ENCODE results near the gene SLC30A2.
A peak's percentile ranks its signal among the peaks of the same experiment; 100 is the strongest.

The SLC30A2 gene

DNA sequence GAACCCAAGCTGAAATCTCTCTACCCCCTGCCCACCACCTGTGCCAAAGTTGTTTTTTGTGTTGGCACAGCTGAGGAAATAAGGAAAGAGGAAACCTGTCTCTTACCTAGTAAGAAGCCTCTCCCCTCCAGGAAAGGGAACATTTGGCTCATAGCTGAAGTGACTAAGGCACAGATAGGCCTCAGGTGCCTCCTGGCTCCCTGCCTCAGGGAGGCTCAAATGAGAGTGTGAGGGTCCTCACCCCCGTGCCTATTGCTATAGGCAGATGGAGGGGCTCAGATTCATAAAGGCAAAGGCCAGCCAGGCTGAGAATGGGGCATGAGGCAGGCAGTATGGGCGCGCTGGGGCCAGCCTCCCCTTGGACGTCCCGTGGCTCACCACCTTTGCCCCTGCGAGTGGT lies 7.4 kb downstream of the SLC30A2 start:
- DNase-seq = no peak

DNA sequence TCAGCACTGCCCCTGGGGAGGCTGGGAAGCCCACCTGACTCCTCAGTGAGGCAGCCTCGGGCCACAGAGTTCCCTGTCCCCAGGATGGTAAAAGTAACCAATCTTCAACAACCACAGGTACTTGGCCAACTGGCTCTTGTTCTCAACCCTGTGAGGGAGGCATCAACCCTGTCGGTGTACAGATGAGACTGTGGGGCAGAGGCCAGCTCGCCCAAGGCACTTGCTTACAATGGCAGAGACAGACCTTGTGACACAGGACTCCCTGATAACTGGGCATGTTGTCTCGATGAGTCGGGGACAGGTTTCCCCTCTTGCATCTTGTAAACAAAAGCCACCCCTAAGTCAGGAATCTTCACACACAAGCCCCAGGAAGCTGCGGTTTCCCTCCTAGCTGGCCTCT lies 8.0 kb downstream of the SLC30A2 start:
- DNase-seq = no peak

DNA sequence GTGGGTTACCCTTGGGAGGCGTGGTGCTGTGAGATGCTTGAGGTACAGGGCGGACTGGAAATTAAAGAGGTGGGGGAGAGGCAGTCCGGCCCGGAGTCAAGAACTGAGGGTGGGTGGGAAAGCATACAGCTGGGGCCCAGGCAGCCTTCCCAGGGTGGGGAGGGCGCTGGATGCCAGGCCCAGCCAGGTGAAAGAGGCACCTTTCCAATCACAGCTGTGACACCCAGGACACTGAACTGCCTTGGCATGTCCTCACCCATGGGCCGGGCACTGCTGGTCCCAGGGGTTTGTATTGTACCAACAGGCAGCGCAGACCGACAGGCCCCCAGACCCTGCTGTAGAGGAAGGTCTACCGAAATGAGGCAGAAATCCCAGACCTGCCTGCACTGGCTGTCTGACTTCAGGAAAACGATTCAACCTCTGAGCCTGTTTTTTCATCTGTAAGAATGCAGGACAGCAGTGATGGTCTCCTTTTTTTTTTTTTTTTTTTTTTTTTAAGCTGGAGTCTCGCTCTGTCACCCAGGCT lies 9.1 kb downstream of the SLC30A2 start:
- no peak for DNase-seq

DNA sequence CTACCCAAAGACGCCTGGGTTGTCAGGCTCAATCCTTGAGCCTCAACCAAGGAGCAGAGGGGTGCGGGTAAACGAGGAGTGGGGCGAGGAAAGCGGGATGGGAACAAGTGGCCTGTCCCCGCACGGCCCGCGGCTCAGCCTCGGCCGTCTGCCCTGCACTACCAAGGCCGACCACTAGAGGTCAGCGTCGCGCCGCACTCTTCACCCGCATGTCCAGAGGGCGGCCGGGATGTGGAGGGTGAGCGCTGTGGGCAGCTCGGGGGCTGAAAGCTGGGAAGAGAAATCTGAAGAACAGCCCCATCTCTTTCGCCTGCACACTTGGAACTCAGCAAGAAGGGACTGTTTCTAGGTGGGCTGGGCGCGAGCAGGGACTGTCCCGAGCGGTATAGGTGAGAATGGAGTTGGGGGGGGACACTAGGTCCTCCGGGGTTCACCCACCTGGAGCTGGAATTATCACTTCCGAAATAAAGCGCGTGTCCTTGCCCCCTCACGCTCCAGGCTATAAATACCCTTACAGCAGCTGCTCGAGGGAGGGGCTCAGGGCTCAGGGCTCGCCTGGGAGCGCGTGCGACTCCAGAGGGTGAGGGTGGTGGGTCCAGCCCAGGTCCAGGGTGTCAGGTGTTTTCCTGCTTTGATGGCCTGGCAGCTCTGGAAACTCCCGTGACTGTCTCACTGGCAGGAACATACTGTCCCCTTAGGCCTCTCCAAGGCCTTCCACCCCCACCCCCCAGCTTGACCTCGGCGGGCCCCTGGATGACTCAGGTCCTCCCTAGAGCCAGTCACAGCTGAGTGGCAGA lies 9.8 kb downstream of the SLC30A2 start:
- peak; percentile 66 for DNase-seq

DNA sequence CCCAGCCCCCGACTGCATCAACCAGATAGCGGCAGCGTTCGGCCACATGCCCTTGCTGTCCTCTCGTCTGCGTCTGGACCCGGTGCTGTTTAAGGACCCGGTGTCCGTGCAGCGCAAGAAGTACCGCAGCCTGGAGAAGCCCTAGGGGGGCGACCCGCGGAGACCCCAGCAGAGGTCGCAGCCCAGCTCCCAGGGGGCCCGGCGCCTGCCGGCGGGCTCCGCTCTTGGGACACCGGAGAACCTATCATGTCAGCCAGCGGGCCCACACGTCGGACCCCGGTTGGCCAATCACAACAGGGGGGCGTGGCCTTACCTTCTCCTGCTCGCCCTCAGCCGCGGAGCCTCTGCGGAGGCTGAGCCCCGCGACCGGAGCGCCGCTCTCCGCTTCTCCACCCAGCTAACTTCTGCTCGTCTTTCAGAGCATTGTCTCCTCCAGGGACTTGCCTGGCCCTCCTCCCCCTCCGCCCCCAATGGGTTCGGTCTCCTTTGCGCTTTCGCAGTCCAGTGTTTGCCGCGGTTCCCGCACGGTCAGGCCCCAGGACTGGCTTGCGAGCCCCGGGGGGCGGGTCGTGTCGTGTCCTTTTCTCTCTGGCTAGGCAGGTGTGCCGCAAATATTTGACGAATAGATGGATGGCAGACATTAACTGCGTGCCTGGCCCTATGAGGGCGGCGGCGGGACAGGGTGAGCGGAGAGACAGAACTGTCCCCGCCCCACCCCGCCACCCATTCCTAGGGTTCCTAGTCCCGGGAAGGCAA lies 10.5 kb downstream of the SLC30A2 start:
- peak; percentile 92 for DNase-seq

DNA sequence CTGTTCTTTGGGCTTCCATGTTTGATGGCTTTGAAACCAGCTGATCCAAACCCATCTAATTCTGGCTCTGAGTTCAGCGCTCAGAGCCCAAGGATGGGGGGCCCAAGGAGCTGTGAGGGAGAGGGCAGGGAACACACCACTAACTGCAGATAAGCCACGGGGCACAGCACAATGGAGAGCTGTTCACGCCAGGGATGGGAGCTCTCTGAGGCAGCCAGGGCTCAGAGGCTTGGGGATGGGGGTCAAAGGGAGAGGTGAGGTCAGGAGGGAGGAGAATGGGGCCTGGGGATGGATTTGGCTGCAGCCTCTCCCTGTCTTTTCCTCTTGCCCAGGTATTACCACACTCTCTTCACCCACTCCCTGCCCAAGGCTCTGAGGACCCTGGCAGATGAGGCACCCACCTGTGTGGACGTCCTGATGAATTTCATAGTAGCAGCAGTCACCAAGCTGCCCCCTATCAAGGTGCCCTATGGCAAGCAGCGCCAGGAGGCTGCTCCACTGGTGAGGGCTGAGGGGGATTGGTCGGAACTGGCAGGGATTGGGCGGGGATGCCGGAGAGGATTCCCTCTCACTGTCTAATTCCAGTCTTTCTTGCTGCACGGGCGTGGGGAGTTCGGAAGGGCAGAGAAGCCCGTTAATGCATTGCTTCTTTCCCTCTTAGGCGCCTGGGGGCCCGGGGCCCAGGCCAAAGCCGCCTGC lies 11.3 kb downstream of the SLC30A2 start:
- no peak for DNase-seq

DNA sequence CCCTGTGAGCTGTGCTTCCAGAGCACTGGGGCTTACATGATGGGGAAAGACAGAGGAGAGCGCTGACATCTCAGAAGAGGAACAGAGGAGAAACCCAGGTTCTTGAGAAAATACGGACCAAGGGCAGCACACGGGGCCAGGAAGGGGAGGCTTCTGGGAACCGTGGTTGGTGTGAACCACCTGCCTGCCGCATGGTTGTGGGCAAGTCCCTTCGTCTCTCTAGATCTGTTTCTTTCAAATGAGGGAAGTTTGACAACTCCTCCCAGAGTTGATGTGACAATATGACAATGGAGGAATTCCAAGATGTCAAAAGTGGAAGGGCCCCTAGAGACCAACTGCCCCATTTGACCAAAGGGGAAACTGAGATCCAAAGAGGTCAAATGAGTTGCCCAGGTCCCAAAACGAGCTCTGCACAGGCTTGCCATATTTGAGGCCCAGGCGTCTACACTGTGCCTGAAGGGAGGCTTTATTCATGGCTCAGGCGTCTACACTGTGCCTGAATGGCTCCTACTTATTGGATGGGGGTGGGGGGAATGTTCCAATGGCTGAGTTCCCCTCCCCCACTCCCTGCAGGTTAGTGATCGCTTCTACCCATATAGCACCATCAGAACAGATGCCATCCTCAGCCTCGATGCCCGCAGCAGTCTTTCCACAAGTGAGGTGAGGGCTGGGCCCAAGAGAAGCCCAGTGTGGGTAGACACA lies 13.1 kb downstream of the SLC30A2 start:
- DNase-seq = no peak

DNA sequence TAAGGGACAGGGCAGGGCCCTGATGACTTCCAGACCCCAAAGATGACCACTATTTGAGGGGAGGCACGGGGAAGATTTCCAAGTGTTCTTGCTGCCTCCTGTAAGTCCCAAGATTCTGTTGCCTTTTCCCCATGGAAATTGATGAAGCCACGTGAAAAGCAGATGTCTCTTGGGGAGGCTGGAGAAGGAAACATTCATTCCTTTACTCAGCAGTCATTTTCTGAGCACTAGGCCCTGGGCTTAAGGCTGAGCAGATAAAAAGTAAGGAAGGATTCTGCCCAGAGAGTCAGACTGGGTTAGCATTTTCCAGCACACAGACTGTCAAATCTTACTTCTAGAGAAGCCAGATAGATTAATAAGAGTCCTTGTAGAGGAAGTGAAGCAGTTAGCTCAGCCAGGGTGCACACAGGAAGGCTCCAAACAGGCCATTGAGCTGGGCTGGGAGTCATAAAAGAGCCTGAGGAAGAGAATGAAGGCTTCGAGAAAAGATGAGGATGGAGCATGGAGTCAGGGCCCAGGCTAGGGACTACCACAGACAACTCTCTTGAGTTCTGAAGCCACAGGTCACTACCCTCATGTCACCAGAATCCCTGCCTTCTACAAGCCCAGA lies 14.2 kb downstream of the SLC30A2 start:
- DNase-seq = peak; percentile 67

DNA sequence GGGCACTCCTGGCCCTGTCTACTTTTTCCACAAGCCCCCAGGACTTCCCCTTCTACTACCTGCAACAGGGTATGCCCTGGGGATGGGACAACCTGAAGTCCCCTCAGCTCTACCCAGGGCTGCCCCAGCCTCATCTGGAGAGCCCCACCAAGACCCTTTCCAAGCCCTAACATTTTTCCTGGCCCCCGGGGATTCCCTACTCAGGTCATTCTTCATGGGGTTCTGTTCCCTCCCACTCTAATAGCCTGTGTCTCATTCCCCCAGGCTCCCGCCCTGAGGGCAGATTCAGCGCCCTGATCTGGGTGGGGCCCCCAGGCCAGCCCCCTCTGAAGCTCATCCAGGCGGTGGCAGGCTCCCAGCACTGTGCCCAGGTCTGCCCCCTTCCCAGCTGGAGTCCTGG lies 14.7 kb downstream of the SLC30A2 start:
- DNase-seq = no peak

DNA sequence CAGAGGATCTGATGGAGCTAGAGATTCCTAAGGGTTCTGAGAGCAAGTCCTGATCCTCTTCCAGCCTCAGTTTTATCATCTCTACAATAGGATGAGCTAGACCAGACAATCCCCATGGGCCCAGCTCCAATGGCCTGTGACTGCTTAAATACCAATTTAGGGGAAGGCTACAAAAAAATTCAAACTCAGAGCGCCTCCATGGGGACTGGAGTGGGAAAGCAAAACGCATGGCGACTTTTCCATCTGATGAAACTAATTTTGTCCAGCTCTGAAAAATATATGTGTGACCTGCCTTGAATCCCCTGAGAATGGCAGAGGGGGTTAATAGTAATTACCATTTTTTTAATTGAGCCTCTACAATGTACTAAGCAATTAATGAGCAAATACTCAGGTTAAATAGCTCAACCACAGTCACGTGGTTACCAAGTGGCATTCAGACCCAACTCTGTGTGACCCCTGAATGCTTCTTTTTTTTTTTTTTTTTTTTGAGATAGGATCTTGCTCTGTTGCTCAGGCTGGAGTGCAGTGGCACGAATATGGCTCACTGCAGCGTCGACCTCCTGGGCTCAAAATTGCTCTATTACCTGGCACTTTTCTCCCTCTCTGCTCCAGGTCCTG lies 15.9 kb downstream of the SLC30A2 start:
- DNase-seq = no peak

DNA sequence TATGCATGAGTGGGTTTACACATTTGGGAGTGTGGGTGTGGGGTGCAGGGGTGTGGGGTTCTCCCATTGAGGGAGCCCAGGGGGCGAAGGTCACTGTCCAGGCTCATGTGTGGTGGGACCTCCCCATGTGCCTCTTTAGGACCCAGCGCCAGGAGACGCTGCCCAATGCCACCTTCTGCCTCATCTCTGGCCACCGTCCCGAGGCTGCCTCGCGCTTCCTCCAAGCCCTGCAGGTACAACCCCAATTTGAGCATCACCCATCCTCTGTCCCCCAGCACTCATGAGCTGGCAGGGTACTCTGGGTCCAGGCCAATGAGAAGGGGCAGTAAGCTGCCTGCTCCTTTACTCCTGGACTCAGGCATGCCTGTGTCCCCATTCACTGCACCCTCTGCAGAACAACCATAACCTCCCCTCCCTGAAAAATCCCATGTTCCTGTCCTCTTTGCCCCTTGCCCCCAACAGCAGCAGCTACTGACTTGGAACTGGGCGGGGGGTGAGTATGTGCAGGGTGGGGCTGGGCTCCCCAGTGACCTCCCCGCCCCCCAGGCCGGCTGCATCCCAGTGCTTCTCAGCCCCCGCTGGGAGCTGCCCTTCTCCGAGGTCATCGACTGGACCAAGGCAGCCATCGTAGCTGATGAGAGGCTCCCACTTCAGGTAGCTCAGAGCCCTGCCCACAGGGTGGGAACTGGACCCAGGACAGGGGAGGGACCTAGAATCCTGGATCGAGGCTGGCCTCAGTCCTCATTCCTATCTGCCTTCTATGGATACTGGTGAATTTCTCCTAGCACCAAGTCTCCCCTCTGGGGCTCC lies 16.7 kb downstream of the SLC30A2 start:
- no peak for DNase-seq

DNA sequence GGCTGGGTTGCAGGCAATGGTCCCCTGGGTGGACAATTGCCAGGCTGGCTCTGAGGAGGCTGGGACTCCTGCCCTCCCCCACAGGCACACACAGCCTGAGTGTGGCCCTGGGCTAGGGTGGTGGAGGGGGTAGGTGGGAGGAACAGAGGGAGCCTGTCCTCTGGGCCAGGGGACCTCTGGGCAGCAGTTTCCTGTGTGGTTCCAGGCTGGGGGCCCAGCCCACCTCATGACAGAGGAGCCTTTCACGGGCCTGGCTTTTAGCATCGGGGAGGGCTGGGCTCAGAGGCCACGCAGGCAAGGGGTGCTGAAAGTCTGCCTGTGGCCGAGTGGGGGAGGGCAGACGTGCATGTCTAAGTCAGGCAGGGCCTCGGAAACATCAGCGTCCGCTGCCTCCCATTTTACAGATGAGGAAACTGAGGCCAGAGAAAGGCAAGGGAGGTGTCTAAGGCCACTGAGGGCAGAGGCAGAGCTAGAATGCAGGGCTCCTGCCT lies 17.4 kb downstream of the SLC30A2 start:
- DNase-seq = no peak

DNA sequence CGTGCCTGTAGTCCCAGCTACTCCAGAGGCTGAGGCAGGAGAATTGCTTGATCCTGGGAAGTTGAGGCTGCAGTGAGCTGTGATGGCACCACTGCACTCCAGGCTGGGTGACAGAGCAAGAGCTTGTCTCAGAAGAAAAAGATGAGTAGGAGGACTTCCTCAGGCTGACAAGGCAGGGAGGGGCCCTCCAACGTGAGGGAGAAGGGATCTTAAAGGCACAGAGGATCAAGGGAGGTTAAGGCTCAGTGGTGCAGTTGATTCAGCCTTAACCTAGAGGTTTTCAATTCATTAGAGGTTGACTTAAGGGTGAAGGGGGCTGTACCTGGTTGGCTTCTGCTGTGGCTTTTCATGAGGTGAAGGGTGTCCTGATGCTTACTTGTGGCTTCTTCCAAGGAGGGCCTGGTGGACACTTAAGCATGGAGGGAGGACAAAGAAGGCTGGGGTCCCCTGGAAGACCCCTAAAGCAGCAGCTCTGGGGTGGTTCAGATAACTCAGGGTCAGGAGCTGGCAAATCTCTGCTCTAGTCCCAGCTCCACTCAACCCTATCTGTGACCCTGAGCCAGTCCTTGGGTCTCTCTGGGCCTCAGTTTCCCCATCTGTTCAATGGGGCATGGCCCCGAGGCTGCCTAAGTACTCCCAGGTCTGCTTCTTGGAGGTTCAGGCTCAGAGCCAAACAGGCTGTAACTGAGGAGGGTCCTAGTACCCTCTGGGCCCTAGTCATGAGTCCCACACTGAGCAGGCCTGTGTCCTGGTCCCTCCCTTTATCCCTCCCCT lies 18.0 kb downstream of the SLC30A2 start:
- DNase-seq = no peak

DNA sequence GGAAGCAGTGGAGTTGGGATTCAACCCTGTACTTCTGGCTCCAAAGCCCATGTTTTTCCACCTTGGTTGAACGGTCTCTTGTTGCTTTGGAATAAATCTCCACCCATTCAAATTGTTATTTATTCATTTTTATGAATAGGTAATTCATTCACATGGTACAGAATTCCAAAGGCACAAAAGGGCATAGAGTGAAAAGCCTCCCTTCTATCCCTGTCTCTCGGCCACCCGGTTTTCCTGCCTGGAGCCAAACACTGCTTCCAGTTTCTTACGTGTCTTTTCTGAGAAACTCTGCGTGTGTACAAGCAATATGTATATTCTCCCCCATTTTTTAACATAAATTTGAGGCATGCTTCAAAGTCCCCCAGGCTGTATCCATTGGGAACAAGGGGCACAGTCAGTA lies 20.4 kb downstream of the SLC30A2 start:
- DNase-seq = no peak

DNA sequence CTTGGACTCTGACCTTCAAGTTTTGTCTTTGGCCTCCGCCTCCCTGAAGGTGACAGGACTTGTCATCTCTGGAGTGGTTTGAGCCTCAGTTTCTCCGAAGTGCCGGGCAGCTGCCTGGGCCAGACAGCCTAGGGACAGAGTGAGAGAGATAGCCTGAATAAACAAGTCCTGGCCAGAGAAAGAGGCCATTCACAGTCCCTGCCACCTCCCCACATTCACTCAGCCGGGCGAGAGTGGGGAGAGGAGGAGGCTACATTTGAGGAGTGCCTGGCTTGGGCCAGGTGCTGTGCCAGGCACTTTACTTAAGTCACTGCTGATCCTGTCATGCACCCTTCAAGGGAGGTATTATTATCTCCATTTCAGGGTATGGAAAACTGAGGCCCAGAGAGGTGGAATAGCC lies 20.9 kb downstream of the SLC30A2 start:
- no peak for DNase-seq

DNA sequence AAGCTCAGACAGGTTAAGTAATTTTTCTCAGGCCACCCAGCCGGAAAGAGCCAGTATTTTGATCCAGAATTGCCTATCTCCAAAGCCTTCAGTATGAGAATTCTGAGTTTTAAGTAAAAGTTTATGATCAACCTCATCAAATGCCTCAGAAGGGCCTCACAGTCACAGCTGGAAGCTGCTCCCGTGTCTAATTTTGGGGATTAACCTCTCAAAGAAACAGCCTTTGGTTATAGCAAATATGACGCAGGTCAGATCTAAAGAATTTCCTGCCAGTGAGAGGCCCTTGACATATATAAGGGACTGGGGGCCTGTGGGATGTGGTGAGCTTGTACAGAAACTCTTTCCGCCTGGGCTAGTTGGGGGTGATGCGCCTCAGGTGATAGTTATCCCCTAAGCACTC lies 22.1 kb downstream of the SLC30A2 start:
- no peak for DNase-seq

DNA sequence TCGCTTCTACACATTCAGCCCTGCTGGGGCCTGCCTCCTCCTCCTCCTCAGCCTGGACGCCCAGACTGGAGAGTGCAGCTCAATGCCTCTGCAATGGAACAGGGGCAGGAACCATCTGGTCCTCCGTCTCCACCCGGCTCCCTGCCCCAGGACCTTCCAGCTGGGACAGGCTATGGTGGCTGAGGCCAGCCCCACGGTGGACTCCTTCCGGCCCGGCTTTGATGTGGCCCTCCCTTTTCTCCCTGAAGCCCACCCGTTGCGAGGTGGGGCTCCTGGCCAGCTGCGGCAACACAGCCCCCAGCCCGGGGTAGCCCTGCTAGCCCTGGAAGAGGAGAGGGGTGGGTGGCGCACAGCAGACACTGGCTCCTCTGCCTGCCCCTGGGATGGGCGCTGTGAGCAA lies 22.9 kb downstream of the SLC30A2 start:
- no peak for DNase-seq

DNA sequence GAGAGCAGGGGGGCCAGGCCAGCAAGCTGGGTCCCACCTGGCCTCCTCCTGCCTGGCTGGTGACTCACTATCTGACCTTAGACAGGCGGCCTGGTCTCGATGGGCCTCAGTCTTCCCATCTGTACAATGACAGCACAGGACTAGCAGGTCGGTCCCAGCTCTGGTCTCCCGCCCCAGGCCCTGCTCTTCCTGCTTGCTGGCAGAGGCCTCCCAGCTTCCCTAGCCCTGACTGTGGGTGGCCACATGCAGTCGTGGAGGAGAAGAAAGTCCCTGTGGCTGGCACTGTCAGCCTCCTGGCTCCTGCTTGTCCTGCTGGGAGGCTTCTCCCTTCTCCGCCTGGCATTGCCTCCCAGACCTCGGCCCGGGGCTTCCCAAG lies 23.5 kb downstream of the SLC30A2 start:
- DNase-seq = no peak

DNA sequence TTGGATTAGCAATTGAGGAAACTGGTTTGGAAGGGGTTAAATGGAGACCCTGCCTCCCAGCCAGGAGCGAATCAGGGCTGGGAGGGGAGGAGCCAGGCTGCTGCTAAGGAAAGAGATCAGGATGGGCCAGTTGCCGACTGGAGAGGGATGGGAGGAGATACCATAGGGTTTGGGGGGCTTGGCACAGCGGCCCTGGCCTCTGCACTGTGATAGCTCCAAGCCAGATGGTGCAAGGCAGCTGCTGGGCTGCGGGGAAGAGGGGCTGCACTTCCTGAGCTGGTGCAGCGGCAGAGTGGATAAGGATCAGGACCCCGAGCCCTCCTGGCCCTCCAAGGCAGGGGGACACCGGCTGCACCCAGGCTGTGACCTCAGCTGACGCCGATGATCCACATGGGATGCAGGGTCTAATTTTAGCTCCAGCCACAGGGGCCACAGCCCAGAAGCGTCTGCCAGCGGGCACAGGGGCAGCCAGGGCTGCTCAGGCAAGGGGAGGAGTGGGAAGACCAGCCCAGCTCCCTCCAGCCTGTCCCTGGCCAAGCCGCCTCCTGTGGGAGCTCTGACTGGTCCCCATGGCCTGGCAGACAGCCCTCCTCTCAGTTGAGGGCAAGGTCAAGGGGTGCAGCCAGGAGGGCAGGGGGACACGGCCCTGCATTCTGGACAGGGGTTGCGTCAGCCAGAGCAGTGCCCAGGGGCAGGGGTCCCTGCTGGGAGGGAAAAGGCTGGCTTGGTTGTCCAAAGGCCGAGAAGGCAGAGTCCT lies 24.1 kb downstream of the SLC30A2 start, which contains the start of gene EXTL1:
Gene EXTL1 (plus strand): TSS at position 129 of the 757 bp plus-strand sequence. CDS start 872 bp downstream, outside the sequence.
- DNase-seq = peak; percentile 59

Measured in fibroblast of skin of scalp (primary cell).